NCI-H1092 (cell line): ENCODE measurements around the gene PSAP.

Experiments
- DNase-seq: peaks from one replicate; lab custom pipeline; 2025; lab: John Stamatoyannopoulos, UW

The PSAP gene

DNA sequence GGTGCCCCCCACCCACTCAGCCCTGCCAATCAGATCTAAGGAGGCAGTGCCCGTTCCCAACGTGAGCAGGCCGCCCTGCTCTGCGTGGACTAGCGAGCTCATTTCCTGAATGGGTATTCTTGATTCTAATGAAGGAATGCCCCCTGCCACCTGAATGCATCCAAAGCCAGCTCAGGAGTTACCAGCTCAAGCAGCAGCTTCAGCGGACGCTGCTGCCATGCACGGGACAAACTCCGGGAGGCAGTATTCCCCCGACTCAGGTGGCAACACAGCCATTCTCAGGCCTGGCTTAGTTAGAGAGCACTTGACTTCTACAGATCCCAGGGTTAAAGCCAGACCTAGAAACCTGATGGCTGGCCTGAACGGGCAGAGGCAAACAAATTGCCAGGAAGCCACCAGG is 25.8 kb downstream of the PSAP start:
- no peak for DNase-seq

DNA sequence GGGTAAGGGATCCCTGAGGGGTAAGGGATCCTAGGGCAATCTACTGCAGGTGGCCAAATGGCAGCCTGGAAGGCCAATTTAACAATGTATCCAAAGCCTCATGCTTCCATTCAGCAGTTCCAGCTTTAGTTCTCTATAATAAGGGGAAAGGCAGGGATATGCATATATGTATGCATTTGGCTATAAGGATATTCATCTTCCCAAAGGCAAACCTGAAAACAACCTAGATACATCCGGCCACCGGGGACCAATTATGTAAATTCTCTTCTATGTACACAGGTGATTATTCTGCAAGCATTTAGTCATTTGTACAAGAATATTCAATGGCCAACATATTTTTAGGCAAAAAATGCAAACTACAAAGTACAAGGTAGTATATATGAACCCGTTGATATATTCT is 26.7 kb downstream of the PSAP start:
- no peak for DNase-seq

DNA sequence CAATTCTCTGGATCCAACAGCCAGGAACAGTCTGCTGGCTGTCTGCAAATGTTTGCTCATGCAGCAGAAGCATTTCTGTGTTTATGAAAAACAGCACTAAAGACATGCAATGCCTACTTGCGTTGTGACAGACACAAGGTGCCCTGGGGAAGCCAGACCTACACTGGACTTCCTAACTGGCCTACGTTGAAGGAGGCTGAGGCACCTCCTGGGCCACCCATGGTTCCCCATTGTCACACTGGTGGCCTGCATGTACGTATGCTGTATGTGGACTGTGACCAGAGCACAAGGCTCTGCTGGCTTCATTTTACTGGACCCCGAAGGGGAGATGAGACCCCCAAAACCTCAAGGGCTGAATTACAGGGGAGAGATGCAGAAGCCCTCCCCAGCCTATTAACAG is 27.7 kb downstream of the PSAP start:
- DNase-seq: no peak

DNA sequence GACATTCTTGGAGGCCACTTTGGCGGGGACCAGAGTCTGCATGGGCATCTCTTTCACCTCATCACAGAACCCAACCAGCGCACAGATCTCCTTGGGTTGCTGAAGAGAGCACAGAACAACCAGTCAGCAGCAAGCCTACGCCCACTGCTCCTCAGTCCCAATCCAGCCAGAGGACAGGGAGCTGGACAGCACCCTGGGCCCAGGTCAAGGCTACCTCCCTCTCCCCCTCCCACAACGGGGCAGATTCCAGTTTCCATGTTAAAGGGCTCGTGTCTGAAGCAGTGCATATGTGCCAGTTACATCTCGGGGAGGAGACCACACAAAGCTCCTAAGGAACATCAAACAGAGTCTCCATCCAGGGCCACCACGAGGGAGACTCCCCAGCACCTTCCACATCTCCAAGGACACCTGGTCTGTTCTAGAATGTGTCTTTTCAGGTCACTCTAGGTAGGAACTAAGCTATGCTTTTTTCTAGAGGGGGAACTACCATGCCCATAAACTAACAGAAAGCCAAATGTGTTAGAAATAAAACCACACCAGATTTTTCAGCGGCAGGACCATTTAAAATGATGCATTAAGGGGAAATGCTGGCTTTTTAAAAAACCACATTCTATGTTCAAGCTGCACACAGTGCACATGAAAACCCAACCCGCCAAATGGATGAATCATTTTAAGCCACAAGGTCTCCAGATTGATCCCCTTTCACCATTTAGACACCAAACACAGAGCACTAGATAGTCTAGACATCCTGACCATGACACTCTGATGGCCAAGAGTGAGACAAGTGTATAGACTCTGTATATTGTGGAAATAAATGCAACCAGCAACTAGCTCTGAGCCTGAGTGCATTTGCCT is 28.9 kb downstream of the PSAP start:
- DNase-seq: no peak

DNA sequence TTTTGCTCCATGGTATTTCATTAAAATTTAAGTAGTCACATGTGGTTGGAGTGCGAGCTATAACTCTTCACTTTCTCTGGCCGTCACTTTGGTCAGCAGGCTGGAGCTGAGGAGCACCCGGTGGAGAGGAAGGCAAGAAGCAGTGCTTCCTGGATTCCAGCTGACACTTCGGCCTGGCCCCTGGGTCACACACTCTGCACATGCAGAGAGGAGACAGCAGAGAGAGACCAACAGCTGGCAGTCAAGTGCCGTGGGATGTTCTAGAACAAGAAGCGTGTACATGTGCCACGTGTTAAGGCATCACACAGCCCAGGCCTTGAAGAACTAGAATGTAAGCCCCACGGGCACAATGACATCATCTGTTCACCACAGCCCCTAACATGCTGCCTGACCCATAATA is 30.1 kb downstream of the PSAP start:
- DNase-seq: no peak

DNA sequence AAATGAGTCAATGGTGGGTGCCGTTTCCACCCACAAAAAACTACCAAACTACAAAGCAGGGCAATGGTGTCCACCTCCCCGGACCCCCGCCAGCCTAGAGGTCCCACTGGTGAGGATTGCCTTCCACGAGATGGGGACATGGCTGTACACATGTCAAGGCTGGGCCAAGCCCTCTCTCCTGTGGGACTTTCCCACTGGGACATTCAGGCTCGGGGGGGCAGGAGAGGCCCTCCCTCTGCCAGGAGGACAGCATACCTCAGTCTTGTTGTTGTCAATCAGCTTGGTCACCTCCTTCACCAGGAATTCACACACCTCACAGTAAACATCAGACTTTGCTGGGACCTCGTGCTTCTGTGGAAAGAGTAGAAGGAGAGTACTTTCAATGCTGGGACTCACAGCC is 31.1 kb downstream of the PSAP start:
- no peak for DNase-seq

DNA sequence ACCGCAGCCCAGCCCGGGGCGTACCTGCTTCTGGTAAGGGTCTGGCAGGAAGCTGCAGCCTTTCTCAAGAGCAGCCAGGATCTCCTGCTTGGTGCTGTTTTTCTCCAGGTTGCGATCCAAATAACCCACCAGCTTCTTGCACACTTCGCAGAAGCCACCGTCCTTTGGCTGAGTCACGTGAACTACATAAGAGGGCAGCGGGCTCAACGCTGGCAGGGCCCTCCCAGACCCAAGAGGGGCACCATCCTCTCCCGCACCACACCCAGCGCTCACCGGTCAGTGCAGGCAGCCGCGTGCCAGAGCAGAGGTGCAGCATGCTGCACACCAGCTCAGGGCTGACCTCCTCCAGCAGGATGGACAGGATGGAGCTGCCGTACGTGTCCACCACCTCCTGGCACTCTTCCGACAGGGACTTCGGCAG is 31.6 kb downstream of the PSAP start:
- no peak for DNase-seq

DNA sequence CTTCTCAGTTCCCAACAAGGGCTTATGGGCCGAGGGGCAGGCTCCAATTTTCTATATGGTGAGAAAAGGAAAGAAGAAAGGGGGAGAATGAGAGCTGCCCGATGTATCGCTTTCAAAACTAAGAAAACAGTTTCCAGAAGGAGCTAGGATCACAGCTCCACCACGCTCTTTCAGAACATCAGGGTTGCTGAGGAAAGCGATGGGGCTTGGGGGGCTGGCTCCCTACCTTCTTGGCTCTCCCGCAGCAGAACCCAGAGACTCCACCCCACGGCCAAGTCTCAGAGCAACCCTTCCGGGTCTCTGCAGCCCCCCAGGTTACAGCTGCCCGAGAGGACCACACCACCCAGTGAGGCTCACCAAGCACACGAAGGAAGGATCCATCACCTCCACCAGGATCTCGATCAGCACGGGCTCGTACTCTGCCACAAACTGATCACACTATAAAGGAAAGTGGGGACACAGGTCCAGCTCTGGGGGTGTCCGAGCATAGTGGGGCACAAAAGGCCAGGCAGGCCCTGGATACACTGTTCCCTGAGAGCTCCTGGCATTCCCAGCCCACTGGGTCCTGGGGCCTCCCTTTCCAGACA is 32.3 kb downstream of the PSAP start:
- DNase-seq: no peak

DNA sequence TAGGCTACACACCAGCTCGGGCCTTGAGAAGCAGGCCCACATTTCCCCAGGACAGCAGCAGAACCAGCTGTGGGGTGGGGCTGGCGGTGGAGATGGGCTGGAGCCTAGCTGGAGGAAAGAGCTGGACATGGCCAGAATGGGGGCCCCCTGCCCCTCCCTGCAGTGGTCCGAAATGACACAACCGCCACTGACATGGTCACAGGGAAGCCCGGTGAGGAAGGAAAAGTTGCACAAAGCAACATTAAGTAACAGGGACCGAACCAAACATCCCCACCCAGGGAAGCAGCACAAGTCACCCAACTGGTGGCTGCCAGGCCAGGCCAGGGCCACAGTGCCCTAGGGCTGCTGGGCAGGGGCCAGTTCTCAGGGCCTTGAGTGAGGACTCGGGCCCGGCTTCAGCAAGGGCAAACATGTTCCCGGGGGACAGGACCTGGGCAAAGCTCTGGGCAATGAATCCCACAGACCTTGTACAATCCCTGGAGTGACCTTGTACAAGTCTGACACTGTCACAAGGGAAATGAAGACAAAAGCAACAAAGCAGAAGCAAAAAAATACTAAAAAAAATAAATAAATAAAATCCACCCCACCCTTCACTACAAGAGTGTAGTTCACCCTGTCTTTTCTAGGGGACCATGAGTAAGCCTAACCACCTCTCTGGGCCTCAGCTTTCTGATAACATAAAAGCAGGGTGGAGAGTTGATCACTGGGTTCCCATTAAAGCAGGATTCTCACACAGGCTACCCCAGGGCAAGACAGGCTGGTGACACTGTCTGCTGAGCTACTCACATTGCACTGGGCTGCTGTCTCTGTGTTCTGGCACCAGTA is 33.0 kb downstream of the PSAP start:
- DNase-seq: no peak

DNA sequence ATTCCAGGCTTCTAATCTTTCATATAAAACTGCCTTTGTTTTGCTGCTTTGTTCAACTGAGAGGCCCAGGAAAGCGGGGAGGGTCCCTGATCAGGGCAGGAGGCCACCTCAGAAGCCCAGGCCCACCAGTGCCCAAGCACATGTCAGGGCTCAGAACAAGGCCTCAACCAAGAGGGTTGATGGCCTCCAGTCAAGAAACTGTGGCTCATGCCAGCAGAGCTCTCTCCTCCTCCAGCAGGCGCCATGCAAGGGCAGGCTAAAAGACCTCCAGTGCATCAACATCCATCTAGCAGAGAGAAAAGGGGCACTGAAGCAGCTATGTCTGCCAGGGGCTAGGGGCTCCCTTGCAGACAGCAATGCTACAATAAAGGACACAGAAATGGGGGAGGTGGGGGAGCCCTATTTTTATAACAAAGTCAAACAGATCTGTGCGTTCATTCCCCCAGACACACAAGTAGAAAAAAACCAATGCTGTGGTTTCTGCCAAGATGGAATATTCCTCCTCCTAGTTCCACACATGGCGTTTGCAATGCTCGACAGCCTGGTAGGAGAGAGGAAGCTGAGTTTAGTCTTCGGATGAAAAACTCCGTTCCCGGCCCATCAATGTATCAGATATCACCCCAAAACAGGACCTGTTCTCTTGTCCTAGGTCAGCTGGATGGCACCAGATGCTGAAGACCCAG is 34.0 kb downstream of the PSAP start:
- no peak for DNase-seq

DNA sequence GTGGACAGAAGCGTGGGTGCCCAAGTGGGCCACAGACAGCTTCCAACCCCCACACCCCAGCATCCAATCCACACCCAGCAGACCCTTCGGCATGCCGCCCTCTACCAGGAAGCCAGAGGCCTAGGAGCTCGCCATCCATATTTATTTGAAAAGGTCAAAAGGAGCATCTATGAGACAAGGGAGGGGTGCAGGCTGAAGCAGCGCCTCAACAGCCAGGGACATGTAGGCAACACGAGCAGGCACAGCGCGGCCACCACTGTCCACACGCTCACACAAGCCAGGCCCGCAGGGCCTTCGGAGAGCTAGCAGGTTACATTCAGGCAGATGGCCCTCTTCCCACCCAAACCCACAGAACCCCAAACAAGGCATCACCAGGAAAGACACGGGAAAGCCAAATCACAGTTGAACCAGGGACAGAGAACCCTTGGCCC is 34.6 kb downstream of the PSAP start:
- DNase-seq: no peak

DNA sequence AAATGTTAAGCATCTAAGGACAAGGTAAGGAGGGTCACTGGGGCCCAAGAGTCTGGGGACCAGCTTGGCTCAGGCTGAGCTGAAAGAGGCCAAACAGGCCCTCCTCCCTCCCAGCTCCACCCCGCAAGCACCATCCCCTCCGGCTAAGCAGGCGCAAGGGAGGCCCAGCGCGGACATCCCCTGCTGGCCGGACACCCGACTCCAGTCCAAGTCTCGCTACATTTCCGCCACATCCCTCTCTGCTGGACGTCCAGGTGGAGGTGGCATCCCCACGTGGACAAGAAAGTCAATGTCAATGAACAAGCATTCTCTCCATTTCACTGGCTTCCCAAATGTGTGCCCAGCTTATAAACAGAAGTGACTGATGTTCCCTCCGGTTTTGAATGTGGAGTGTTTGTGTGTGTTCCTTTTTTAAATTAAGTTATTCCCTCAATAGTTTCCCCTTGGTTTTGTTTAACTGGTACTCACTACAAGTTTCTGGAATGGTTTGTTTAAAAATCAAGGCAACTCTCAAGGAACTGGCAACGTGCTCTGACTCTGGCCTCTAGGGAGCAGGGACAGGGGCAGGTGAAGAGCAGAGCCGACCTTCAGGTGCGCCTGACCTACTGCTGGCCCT is 35.4 kb downstream of the PSAP start:
- no peak for DNase-seq

DNA sequence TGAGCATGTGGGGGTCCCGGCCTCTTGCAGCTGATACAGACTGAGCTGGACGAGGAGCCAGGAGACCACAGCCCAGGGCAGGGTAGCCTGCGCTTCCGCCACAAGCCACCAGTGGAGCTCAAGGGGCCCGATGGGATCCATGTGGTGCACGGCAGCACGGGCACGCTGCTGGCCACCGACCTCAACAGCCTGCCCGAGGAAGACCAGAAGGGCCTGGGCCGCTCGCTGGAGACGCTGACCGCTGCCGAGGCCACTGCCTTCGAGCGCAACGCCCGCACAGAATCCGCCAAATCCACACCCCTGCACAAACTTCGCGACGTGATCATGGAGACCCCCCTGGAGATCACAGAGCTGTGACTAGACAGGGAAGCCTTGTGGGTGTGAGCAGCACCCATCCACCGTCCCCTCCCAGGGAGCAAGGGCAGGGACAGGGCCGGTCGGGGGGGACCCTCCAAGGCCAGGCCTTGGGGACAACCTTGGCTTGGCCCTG is 36.1 kb downstream of the PSAP start:
- no peak for DNase-seq

DNA sequence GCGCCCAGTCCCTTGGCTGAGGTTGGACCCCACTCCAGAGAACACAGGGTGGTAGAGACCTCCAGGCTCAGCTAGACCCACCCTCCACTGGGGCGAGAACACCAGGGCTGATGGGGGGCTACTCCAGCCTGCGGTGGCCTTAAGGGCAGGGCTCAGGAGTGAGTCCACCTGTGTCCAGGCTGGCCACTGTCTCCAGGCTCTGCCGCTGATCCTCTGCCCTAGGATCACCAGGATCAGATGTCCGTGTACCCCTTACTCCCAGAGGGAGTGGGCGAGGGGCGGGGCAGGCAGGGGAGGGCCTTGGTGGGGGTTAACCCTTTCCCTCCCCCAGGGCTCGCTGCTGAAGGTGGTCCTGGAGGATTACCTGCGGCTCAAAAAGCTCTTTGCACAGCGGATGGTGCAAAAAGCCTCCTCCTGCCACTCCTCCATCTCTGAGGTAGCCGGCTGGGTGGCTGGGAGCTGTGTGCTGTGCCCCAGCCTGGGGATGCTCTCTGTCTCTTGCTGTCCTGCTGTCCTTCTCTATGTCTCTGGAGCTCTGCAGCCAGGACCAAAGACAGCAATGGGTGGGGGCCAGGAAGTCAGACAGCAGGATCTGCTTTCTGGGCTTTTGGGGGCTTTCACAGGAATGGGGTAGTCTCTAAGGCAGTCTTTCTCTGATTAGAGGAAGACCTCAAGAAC is 38.0 kb downstream of the PSAP start:
- no peak for DNase-seq

DNA sequence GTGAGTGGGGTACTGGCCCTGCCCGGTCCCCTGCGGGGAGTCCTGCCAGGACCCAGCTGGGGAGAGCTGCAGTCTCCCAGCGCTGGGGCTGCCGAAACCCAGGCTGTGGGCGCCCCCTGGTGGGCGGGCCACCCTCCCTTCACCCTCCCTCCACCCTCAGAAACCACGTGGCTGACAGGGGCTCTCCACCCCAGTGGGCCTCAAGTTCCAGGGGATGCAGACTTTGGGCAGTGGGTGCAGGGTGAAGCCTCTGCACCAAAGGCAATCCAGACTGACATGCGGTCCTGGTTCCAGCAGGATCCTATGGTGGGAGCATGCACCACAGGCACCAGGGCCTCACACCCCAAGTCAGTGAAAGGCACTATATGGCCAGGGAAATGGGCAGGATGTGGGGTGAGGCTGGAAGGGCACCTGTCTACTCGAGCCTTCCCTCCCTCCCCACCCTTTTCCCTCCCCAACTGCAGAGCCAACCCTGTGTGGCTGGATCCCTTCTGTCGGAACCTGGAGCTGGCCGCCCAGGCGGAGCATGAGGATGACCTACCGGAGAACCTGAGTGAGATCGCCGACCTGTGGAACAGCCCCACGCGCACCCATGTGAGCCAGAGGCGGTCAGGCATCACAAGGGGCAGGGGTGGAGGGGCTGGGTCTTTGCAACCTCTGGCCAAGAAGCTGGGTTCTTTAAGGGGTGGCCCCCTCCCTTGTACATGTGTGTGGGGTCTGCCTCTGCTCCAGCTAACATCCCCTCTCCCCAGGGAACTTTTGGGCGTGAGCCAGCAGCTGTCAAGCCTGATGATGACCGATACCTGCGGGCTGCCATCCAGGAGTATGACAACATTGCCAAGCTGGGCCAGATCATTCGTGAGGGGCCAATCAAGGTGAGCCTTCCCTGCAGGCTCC is 38.8 kb downstream of the PSAP start:
- peak; percentile 59 for DNase-seq

DNA sequence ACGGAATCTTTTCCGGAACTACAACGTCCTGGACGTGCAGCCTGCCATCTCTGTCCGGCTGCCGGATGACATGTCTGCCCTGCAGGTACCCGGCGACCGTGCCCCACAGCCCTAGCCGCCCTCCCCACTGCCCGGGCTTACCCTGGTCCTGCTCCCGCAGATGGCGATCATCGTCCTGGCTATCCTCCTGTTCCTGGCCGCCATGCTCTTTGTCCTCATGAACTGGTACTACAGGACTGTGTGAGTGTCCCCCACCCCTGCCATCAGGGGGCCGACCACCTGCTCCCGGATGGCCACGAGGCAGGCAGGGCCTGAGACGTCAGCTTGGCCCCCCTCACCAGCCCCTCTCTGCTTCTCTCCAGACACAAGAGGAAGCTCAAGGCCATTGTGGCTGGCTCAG is 39.7 kb downstream of the PSAP start:
- DNase-seq: no peak

DNA sequence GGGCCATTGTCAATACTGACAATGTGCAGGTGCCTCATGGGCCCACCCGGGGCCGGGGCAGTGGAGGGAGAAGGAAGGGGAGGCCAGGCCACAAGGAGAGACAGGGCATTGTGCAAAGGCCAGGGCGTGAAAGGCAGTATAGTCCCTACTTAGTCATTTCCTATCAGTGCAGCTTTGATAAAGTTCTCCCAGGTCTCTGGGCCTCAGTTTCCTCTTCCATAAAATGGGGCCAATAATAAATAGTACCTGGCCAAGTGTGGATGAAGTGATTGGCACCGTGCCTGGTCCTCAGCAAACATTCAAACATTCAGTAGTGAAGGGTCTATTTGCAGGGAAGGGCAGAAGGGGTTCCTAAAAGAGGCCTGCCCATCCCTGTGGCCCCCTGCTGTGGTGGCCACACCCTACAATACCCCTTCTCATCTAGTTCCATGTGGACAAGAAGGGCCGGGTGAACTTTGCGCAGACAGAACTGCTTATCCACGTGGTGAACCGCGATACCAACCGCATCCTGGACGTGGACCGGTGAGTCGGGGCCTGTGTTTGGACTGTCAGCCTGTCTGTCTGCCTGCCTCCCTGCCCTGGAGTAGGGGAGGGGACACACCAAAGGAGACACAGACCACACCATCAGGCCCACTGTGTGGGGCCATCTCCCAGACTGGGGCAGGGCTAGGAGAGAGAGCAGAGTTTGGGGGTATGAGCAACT is 40.9 kb downstream of the PSAP start:
- no peak for DNase-seq

DNA sequence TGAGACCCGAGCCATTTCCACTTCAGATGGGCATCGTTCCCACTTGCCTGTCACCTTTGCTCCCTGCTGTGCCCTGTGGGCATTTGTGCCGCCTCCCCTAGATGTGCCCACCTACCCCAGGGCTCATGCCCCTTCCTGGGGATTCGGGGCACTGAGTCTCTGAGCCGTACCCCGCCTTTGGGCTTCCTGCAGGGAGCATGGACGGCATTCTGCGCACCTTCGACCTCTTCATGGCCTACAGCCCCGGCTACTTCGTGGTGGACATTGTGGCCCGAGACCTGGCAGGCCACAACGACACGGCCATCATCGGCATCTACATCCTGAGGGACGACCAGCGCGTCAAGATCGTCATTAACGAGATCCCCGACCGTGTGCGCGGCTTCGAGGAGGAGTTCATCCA is 41.4 kb downstream of the PSAP start:
- DNase-seq: no peak
